ENCODE results near the gene COL13A1.
A peak's percentile ranks its signal among the peaks of the same experiment; 100 is the strongest.

COL13A1 gene

GRCh38 chr10:69944761-69945160 is 143.1 kb downstream of the COL13A1 start:
- DNase-seq (ENCODE audit: low spot score), result no peak

DNA sequence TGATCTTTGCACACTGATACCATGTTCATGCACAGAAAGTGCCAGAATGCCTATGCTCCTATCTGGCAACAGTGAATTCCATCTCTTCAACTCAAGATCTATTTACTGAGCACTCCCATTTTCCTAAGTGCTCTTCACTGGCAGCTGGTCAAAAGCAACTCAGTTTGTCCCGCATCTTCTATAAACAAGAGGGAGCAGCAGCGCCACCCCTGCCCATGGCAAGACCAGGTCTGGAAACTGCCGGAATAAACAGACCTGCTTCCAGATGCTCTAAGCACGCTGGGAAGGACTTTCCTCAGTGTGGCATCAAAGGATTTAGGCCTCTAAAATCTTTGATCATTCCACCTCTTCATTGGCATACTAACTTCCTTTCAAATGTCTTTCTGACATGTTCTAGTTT is 146.6 kb downstream of the COL13A1 start:
- DNase-seq (ENCODE audit: low spot score), result no peak

GRCh38 chr10:69949770-69950169 is 148.1 kb downstream of the COL13A1 start:
- DNase-seq (ENCODE audit: low spot score), result no peak

GRCh38 chr10:69951658-69952057 is 150.0 kb downstream of the COL13A1 start:
- DNase-seq (ENCODE audit: low spot score), result no peak

DNA sequence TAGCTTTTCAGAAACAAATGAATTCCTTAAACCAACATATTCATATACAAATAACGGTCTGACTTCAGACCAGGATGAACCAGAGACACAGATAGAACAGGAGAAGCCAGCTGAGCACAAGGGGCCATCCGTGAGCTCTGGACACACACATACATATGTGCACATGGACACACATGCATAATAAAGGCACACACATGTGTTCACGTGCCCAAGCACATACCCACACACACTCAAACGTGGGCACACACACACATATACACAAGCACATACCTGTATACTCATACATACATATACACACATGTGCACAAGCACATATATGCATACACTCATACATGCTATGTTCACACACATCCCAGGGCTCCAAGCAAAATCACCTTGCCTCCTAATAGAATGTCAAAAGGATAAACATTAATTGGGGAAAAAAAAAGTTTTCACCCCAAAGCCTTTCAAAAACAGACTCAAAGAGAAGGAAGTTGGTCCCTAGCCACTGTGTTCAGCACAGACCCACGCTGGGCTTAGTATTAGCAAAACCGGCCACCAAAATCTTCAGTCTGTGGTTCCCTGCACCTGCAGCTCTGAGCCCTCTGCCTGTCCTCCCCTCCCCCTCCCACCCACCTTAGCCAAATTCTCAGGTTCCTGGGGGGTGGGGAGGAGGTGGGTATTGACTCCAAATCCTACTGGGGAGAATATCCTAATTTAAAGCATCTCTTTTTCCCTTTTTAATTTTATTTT is 150.5 kb downstream of the COL13A1 start:
- no peak for DNase-seq (ENCODE audit: low spot score)

DNA sequence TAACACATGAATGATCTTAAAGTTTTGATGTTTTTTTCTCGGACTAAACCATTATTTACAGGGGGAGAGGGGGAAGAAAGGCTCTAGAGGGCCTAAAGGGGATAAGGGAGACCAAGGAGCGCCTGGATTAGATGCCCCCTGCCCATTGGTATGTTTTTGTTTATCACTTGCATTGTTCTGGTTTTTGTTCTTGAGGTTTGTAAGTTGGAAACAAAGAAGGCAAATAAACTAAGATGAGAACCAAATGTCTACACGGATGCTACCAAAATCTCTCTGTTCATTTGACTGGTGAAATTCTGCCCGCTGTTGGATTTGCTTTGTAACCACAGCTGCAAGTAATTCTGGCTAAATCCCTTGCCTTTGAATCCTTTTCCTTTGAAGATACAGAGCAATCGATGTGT is 151.1 kb downstream of the COL13A1 start:
- DNase-seq (ENCODE audit: low spot score), result no peak

DNA sequence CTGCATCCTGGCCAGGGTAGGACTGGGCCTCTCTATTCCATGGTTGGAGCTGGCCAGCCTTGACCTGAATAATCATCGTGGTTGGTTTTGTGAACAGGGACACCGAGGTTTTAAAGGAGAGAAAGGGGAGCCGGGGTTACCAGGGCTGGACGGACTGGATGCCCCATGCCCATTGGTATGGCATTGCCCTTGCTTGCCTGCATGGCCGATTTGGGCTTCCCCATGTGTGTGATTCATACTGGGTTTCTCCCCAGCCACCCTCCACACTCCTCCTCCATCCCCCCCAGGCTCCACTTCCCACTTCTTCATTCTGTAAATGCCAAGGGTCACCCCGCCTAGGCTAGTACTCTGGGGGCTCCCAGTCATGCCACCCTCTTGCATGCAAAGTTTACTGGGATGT is 152.1 kb downstream of the COL13A1 start:
- DNase-seq (ENCODE audit: low spot score), result no peak

DNA sequence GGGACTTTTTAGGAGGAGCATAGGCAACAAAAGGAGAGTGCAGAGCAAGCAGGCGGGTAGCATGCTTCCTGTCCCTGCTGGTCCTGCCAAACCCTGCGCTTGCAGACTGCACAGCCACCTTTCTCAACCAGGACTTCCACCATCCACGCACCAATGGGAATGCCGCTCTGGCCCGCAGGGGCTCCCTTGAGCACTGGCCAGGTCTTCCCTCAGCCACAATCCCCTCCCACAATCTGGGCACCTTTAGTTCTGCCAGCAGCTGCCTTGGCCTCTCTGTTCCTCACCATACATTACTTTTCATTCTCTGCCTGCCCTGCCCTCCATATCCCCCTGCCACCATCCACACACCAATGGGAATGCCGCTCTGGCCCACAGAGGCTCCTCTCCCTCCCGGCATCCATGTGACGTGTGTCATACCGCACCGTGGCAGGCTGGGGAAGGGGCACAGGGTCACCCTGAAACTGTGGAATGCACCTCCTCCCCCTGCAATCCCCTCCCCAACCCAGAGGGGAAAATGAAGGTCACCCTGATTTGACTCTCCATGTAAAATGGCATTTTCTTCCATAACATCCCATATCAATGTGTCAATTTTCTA is 153.6 kb downstream of the COL13A1 start:
- no peak for DNase-seq (ENCODE audit: low spot score)

DNA sequence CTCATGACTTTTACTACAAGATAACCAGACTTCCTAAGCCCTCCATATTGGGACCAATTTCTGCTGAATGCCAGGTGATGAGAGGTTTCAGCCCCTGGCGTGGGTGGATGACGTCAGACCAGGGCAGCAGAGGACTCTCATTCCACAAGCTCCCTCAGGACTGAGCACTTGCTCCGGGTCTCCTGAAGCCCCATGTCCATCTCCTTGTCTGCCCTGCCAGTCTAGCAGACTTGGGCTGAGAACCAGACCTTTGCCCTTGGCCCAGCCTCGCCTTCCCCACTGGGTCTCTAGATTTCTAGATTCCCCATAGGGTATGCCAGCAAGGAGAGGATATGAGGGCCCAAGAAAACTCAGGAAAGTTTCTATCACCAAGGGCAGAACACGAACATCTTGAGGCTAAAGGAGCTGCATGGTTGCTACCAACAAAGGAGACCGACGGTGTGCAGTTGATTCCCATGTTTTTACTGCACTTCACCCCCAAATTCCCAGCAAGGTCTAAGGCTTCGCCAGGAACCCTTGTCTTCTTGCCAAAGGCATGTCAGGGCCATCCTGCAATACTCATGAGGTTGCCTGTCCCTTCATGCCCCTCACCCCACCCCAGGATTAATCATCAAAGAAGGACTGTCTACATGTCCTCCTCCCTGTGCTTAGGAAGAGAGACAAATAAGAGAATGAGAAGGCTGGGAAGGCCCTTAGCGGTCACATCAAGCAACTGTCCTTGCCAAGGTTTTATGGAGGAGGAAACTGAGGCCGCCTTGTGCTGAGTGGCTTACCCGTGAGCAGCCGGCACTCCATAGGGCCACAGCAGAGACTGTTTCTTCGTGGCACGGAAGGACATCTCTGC is 154.4 kb downstream of the COL13A1 start:
- no peak for DNase-seq (ENCODE audit: low spot score)

- DNase-seq (ENCODE audit: low spot score), result no peak
Measured at GRCh38 chr10:69956741-69957230, 155.1 kb downstream of the COL13A1 start.

- DNase-seq (ENCODE audit: low spot score), result no peak
Measured at GRCh38 chr10:69957241-69957885, 155.7 kb downstream of the COL13A1 start.

- peak; percentile 53 for DNase-seq (ENCODE audit: low spot score)
Measured at GRCh38 chr10:69957886-69958555, 156.3 kb downstream of the COL13A1 start.

DNA sequence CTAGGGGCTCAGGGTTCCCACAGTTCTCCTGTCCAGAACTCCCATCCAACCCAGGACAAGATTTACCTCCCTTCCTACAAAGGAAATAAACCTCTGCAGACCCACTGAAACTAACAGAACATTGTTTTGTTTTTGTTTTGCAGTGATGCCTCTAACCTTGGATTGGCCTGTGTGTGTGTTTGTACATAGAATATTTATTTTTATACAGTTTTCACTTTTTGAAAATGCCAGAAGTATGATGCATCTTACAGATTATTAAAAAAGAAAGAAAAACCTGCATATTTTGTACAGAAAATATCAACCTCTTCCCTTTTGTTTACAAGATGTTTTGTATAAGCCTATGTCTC is 156.8 kb downstream of the COL13A1 start:
- DNase-seq (ENCODE audit: low spot score), result no peak

DNA sequence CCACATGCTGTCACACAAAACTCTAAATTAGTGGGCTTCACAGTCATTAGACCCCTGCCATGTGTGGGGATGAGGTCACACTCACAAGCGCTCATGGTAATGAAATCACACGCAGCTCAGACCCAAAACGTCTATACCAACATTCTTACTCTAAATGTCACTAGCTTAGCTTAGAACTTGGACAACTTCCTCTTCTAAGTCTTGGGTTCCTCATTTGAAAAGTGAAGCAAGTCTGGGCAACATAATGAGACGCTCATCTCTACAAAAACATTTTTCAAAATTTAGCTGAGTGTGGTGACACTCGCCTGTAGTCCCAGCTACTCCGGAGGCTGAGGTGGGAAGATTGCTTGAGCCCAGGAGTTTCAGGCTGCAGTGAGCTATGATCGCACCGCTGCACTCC is 158.2 kb downstream of the COL13A1 start:
- DNase-seq (ENCODE audit: low spot score), result no peak

DNA sequence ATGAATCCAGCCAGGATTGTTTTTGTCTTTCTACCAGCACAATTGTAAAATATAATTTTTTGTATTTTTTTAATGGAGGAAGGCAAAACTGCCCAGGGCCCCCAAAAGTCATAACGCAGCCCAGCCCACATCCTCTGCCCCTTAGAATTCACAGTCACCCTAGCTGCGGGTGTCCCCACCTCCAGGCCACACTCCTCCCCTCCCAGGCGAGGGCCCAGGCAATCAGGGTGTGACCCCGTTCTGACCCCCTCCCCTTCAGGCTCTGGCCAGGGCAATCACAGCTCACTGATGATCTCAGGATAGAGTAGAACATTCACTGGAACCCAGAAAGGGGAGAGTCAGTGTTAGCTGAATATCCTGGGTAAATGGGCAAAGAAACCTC is 158.9 kb downstream of the COL13A1 start:
- DNase-seq (ENCODE audit: low spot score), result no peak

DNA sequence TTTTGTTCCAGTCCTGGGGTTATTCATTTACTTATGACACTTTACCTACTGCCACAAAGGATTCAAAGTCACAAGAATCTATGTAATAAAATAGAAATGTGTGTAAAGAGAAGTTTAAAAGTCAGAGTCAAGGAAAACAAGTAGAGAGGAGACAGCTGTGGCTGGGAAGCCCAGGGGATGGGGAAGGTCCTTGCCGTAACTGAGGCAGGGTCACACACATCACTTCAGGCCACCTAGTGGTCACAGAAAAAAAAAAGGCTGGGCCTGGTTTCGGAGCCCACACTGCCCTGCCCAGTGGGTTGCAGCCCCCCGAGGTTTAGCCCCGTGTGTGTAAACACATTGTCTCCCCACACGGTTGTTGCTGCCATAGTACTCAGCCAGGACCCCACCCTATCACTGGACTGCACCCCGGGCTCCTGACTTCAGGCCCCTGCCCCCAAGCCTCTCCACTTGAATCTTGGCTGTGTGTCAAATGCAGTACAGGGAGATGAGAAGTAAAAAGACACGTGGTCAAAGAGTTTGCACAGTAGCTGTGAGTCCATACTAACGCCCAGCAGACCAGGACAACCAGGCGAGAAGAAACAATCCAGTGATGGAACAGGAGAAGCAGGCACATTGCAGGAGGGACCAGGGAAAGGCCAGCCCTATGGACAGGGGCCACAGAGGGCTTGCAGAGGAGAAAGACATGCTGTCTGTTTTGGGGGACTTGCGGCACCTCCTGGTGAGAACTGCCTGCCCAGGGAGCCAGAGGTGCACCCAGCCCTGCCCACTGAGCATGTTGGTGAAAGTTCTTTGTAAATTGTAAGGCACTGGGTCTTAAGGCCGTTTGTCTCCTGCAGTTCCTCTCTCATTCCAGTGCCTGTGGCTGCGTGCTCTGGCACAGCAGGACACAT is 159.5 kb downstream of the COL13A1 start:
- no peak for DNase-seq (ENCODE audit: low spot score)

DNA sequence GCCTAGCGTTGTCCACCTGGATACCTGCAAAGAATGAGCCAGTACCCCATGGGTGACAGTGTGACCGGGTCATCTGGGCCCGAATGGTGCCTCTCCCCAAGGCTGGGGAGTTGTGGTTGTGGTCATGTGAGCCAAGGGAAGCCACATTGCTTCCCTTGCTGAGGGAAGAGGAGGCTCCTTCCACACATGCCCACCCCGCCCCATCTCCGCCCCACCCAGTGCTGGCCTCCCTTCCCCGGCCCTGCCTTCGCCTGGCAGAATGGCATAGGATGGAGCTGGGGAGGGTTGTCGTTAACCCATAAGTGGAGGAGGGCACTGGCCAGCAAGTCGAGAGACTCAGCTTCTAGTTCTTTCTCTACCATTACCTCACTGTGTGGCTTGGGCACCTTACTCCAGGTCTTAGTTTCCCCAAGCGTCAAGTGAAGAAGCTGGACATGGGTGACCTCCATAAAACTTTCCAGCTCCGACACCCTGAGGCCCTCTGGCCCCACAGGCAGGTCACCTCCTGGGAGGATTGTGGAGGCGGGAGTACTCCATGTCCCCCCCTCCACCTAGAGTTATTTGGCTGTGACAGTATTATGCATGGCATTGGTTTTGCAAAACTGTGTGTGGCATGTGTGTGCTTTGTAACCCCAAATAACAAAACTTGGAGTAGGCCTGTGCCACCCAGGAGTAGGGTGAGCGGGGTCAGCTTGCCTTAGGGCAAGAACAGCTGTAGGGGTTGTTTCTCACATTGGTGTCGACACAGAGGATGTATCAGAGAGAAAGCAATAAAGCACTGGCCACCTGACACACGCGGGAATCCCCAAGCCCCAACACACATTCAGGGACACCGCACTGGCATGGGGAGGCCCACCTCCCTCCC is 160.4 kb downstream of the COL13A1 start:
- no peak for DNase-seq (ENCODE audit: low spot score)

GRCh38 chr10:69962746-69963135 is 161.0 kb downstream of the COL13A1 start:
- no peak for DNase-seq (ENCODE audit: low spot score)

- no peak for DNase-seq (ENCODE audit: low spot score)
Measured at GRCh38 chr10:69963178-69963834, 161.6 kb downstream of the COL13A1 start.
